A549 (cell line): ENCODE data around the gene SLC17A5.

Source experiments
- BHLHE40 ChIP-seq: IDR thresholded peaks from 2 replicates; pipeline ENCODE4 v1.6.1; 2012; ENCODE audit warnings: low read depth, low read length, inconsistent platforms
- CHD2 ChIP-seq: fragments of 150-350 bp; IDR thresholded peaks from 2 replicates; pipeline ENCODE4 v1.6.1; 2014; ENCODE audit warnings: low read length; ENCODE audit not compliant: partially characterized antibody
- JUNB ChIP-seq: fragments of >200 bp; sonication (Bioruptor Twin); formaldehyde crosslinking; IDR thresholded peaks from 2 replicates; pipeline ENCODE4 v1.6.1; 2016
- MYC ChIP-seq: IDR thresholded peaks from 2 replicates; pipeline ENCODE4 v1.6.1; 2012; ENCODE audit warnings: mild to moderate bottlenecking, inconsistent platforms, low read length, improper control_type of control experiment, borderline replicate concordance
- RFX5 ChIP-seq: fragments of 450-650 bp; IDR thresholded peaks from 2 replicates; pipeline ENCODE4 v1.7.1; 2014; ENCODE audit warnings: antibody characterized with exemption, mild to moderate bottlenecking, moderate library complexity
- SREBF2 ChIP-seq: fragments of 450-650 bp; IDR thresholded peaks from 2 replicates; pipeline ENCODE4 v1.6.1; 2014; ENCODE audit warnings: mild to moderate bottlenecking, moderate library complexity
- TF ChIP-seq, protein P1 (sequence below): fragments of >200 bp; sonication (Bioruptor Twin); formaldehyde crosslinking; IDR thresholded peaks from 3 replicates; pipeline ENCODE4 v1.5.1; 2016

DNA sequence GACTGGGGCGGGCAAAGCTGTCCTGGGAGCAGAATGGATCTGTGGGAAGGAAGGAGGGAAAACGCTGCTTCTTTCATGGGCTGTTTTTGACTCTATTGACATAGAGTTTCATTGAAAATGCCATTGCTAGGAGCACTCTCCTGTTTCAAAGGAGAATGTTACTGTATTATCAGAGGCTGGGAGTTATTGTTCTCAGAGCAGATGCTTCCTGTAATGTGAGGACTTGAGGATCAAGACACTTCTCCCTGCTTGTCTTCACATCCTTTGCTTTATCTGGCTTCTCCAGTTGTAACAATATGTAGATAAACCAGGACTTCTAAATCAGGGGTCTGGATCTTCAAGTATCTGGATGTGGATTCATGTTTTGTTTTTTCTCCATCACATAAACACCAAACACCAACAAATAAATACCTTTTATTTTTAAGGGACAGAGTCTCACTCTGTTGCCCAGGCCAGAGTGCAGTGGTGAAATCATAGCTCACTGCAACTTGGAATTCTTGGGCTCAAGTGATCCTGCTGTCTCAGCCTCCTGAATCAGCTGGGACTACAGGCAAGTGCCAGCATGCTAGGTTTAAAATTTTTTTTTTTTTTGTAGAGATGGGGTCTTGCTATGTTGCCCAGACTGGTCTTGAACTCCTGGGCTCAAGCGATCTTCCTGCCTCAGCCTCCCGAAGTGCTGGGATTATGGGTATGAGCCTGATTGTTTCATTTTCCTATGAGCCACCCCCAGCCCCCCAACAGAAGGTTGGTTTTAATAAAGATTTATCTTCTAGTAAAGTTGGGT, 46.1 kb upstream of the SLC17A5 start:
- TF ChIP-seq, protein P1, sequence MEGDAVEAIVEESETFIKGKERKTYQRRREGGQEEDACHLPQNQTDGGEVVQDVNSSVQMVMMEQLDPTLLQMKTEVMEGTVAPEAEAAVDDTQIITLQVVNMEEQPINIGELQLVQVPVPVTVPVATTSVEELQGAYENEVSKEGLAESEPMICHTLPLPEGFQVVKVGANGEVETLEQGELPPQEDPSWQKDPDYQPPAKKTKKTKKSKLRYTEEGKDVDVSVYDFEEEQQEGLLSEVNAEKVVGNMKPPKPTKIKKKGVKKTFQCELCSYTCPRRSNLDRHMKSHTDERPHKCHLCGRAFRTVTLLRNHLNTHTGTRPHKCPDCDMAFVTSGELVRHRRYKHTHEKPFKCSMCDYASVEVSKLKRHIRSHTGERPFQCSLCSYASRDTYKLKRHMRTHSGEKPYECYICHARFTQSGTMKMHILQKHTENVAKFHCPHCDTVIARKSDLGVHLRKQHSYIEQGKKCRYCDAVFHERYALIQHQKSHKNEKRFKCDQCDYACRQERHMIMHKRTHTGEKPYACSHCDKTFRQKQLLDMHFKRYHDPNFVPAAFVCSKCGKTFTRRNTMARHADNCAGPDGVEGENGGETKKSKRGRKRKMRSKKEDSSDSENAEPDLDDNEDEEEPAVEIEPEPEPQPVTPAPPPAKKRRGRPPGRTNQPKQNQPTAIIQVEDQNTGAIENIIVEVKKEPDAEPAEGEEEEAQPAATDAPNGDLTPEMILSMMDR: no peak
- TF ChIP-seq MYC (no peak), CHD2 (no peak), SREBF2 (no peak), JUNB (no peak), RFX5 (no peak), BHLHE40 (no peak)
